ENCODE measurements around the gene UBR2. TPM values are rescaled to one million over a fixed set of nuclear protein-coding genes. Genes with fewer than 3 reads are reported as not detected.

UBR2 gene
- total RNA-seq, 1 experiment from 2014 or later, result 21.1 TPM

DNA sequence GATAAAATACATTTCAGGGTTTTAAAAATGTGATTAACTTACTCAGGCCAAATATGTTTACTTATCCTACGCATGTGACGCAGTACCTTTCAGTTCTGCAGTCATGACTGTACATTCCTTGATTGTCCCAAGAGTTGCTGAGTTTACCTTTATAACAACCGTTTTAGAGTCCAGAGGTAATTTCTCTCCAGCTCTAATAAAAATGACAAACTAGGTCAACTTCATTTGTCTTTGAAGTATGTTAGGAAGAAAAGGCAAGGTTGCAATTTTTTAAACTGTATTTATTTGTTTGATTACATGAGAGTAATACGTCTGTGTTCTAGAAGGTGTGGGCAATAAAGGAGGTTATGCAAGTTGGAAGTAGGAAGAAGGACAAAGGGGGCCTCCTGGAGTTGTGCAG, 38.6 kb upstream of the UBR2 start:
- no TSS peak for BruUV-seq (replicated peaks)
- TF ChIP-seq EZH2 (IDR thresholded peaks at IDR 0.05; ENCODE audit: low read depth), result no peak
- TF ChIP-seq CTCF (conservative IDR thresholded peaks at IDR 0.05), result no peak

DNA sequence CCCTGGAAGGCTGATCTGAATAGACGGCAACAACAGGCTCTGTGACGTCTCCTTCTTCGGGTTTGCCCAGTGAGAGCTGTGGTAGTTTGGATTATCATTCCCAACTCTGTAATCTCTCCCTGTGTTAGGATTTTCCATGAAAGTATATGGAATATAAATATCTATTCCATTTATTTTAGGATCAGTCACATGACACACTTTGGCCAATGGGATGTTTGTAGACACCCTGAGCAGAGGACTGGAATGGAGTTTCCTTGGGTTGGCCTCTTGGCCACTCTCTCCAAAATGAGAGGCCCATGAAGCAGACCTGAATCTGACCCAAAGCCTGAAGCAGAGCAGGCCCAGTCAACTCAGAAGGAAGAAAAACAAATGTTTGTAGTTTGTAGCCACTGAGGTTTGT, 37.2 kb upstream of the UBR2 start:
- ChIA-PET CTCF (no interaction called here), POLR2A (ENCODE audit: unreplicated experiment) (no interaction called here)
- Histone ChIP-seq H3K36me3 (ENCODE audit: low read depth) (no peaks in the 10 kb centered on the region), H3K9me2 (ENCODE audit: insufficient read depth) (no peaks in the 10 kb centered on the region), H3K4me2 (no peak overlapping the region), H3K27me3 (ENCODE audit: insufficient read depth, low read depth) (no peaks in the 10 kb centered on the region), H3K4me1 (replicated peaks; ENCODE audit: insufficient read depth) (peaks cover 21% of the 10 kb centered on the region), H3K4me3 (no peak overlapping the region), H4K20me1 (ENCODE audit: insufficient read depth) (no peaks in the 10 kb centered on the region), H3F3A (ENCODE audit: insufficient read depth, low read depth) (peaks cover 3% of the 10 kb centered on the region), H3K79me2 (ENCODE audit: low read depth) (no peaks in the 10 kb centered on the region), H2AFZ (no peak overlapping the region), H3K9me3 (ENCODE audit: insufficient read depth, low read depth) (no peaks in the 10 kb centered on the region), H3K27ac (no peak overlapping the region)
- no peak for DNase-seq
- no TSS peak for BruUV-seq (replicated peaks)
- no peak for TF ChIP-seq EZH2 (IDR thresholded peaks at IDR 0.05; ENCODE audit: low read depth)
- TF ChIP-seq CTCF (conservative IDR thresholded peaks at IDR 0.05), result no peak
- intact Hi-C loops (cut with micrococcal nuclease; ENCODE audit: unreplicated experiment), result no loop called here

More for the DNA sequence above, 38.6 kb upstream of the UBR2 start:
- DNase-seq, result no peak
- Histone ChIP-seq H2AFZ (no peak overlapping the region), H3F3A (ENCODE audit: insufficient read depth, low read depth) (peaks cover 17% of the 10 kb centered on the region), H3K4me1 (replicated peaks; ENCODE audit: insufficient read depth) (peaks cover 35% of the 10 kb centered on the region), H3K36me3 (ENCODE audit: low read depth) (no peaks in the 10 kb centered on the region), H3K4me2 (no peak overlapping the region), H3K27ac (no peak overlapping the region), H3K79me2 (ENCODE audit: low read depth) (no peaks in the 10 kb centered on the region), H3K9me3 (ENCODE audit: insufficient read depth, low read depth) (no peaks in the 10 kb centered on the region), H3K4me3 (no peak overlapping the region), H4K20me1 (ENCODE audit: insufficient read depth) (no peaks in the 10 kb centered on the region), H3K9me2 (ENCODE audit: insufficient read depth) (no peaks in the 10 kb centered on the region), H3K27me3 (ENCODE audit: insufficient read depth, low read depth) (no peaks in the 10 kb centered on the region)
- ChIA-PET POLR2A (ENCODE audit: unreplicated experiment) (no interaction called here), CTCF (no interaction called here)
- intact Hi-C loops (cut with micrococcal nuclease; ENCODE audit: unreplicated experiment), result no loop called here

GRCh38 chr6:42527204-42527603, 36.6 kb upstream of the UBR2 start:
- Histone ChIP-seq H3K27ac (no peak overlapping the region), H2AFZ (no peak overlapping the region), H3K79me2 (ENCODE audit: low read depth) (no peaks in the 10 kb centered on the region), H3K4me3 (no peak overlapping the region), H4K20me1 (ENCODE audit: insufficient read depth) (no peaks in the 10 kb centered on the region), H3K9me2 (ENCODE audit: insufficient read depth) (no peaks in the 10 kb centered on the region), H3K36me3 (ENCODE audit: low read depth) (no peaks in the 10 kb centered on the region), H3F3A (ENCODE audit: insufficient read depth, low read depth) (no peaks in the 10 kb centered on the region), H3K4me1 (replicated peaks; ENCODE audit: insufficient read depth) (peaks cover 15% of the 10 kb centered on the region), H3K9me3 (ENCODE audit: insufficient read depth, low read depth) (no peaks in the 10 kb centered on the region), H3K4me2 (no peak overlapping the region), H3K27me3 (ENCODE audit: insufficient read depth, low read depth) (no peaks in the 10 kb centered on the region)
- intact Hi-C loops (cut with micrococcal nuclease; ENCODE audit: unreplicated experiment), result no loop called here
- DNase-seq, result no peak
- TF ChIP-seq CTCF (conservative IDR thresholded peaks at IDR 0.05) (no peak), EZH2 (IDR thresholded peaks at IDR 0.05; ENCODE audit: low read depth) (no peak)
- no TSS peak for BruUV-seq (replicated peaks)
- CTCF ChIA-PET, result interaction anchor here (0.6 kb wide), 1 partner anchor 74 kb away, joined by 7 read pairs; no protein-coding TSS in a partner anchor
- POLR2A ChIA-PET (ENCODE audit: unreplicated experiment), result no interaction called here

All from PC-9 (cell line).